ENCODE data around the gene DGKI. TPM values are rescaled to one million over a fixed set of nuclear protein-coding genes. Genes with fewer than 3 reads are reported as not detected.

Gene DGKI
- total RNA-seq, 1 experiment from 2014 or later, result 0.41 TPM

GRCh38 chr7:137801003-137801402, 45.8 kb downstream of the DGKI start:
- DNase-seq, result no peak
- no peaks in the 10 kb centered on the region for H3K79me2 ChIP-seq (ENCODE audit: low read depth)
- H3K36me3 ChIP-seq (ENCODE audit: low read depth), result no peaks in the 10 kb centered on the region
- no peaks in the 10 kb centered on the region for H3K9me3 ChIP-seq (ENCODE audit: insufficient read depth, low read depth)
- H2AFZ ChIP-seq, result no peak overlapping the region
- H3K27ac ChIP-seq, result no peak overlapping the region
- intact Hi-C loops (cut with micrococcal nuclease; ENCODE audit: unreplicated experiment), result no loop called here
- no peaks in the 10 kb centered on the region for H3K4me1 ChIP-seq (replicated peaks; ENCODE audit: insufficient read depth)
- no peak overlapping the region for H3K4me3 ChIP-seq
- no peaks in the 10 kb centered on the region for H3K9me2 ChIP-seq (ENCODE audit: insufficient read depth)
- CTCF ChIA-PET, result no interaction called here
- BruUV-seq (replicated peaks), result no TSS peak
- TF ChIP-seq EZH2 (IDR thresholded peaks at IDR 0.05; ENCODE audit: low read depth), result no peak
- no peak for TF ChIP-seq CTCF (conservative IDR thresholded peaks at IDR 0.05)
- H3K4me2 ChIP-seq, result no peak overlapping the region
- H4K20me1 ChIP-seq (ENCODE audit: insufficient read depth), result no peaks in the 10 kb centered on the region
- no peaks in the 10 kb centered on the region for H3F3A ChIP-seq (ENCODE audit: insufficient read depth, low read depth)
- H3K27me3 ChIP-seq (ENCODE audit: insufficient read depth, low read depth), result peaks cover 11% of the 10 kb centered on the region
- POLR2A ChIA-PET (ENCODE audit: unreplicated experiment), result no interaction called here

- intact Hi-C loops (cut with micrococcal nuclease; ENCODE audit: unreplicated experiment), result no loop called here
- no peak for DNase-seq
- no peaks in the 10 kb centered on the region for H3K27me3 ChIP-seq (ENCODE audit: insufficient read depth, low read depth)
- H3K79me2 ChIP-seq (ENCODE audit: low read depth), result no peaks in the 10 kb centered on the region
- ChIA-PET CTCF (no interaction called here), POLR2A (ENCODE audit: unreplicated experiment) (no interaction called here)
- H3F3A ChIP-seq (ENCODE audit: insufficient read depth, low read depth), result no peaks in the 10 kb centered on the region
- H3K4me2 ChIP-seq, result no peak overlapping the region
- no peak overlapping the region for H3K4me3 ChIP-seq
- no peaks in the 10 kb centered on the region for H3K36me3 ChIP-seq (ENCODE audit: low read depth)
- H3K9me2 ChIP-seq (ENCODE audit: insufficient read depth), result no peaks in the 10 kb centered on the region
- H3K9me3 ChIP-seq (ENCODE audit: insufficient read depth, low read depth), result no peaks in the 10 kb centered on the region
- H4K20me1 ChIP-seq (ENCODE audit: insufficient read depth), result no peaks in the 10 kb centered on the region
- BruUV-seq (replicated peaks), result no TSS peak
- no peak overlapping the region for H3K27ac ChIP-seq
- H3K4me1 ChIP-seq (replicated peaks; ENCODE audit: insufficient read depth), result no peaks in the 10 kb centered on the region
- TF ChIP-seq EZH2 (IDR thresholded peaks at IDR 0.05; ENCODE audit: low read depth) (no peak), CTCF (conservative IDR thresholded peaks at IDR 0.05) (no peak)
- no peak overlapping the region for H2AFZ ChIP-seq
These were observed 48.6 kb downstream of the DGKI start for GRCh38 chr7:137798073-137798763.

GRCh38 chr7:137795211-137795610, 51.6 kb downstream of the DGKI start:
- Histone ChIP-seq H3K4me1 (replicated peaks; ENCODE audit: insufficient read depth) (no peaks in the 10 kb centered on the region), H3K79me2 (ENCODE audit: low read depth) (no peaks in the 10 kb centered on the region), H3K36me3 (ENCODE audit: low read depth) (no peaks in the 10 kb centered on the region), H3K27ac (no peak overlapping the region), H3F3A (ENCODE audit: insufficient read depth, low read depth) (no peaks in the 10 kb centered on the region), H3K9me2 (ENCODE audit: insufficient read depth) (no peaks in the 10 kb centered on the region), H3K4me3 (no peak overlapping the region), H4K20me1 (ENCODE audit: insufficient read depth) (no peaks in the 10 kb centered on the region), H2AFZ (no peak overlapping the region), H3K9me3 (ENCODE audit: insufficient read depth, low read depth) (no peaks in the 10 kb centered on the region), H3K4me2 (no peak overlapping the region), H3K27me3 (ENCODE audit: insufficient read depth, low read depth) (peaks cover 14% of the 10 kb centered on the region; the same call in 1 of the 2 replicates)
- TF ChIP-seq CTCF (conservative IDR thresholded peaks at IDR 0.05), result no peak
- TF ChIP-seq EZH2 (IDR thresholded peaks at IDR 0.05; ENCODE audit: low read depth), result no peak
- no peak for DNase-seq
- intact Hi-C loops (cut with micrococcal nuclease; ENCODE audit: unreplicated experiment), result no loop called here
- POLR2A ChIA-PET (ENCODE audit: unreplicated experiment), result no interaction called here
- CTCF ChIA-PET, result no interaction called here
- BruUV-seq (replicated peaks), result no TSS peak
